ENCODE measurements around the gene TUFT1. TPM values are rescaled to one million over a fixed set of nuclear protein-coding genes. Genes with fewer than 3 reads are reported as not detected.

Gene TUFT1
- total RNA-seq, 1 donor from 2014 or later = 16.0 TPM

- Histone ChIP-seq H3K9me3 (no peaks in the 10 kb centered on the region), H3K27me3 (no peaks in the 10 kb centered on the region), H3K4me3 (no peak overlapping the region), H3K36me3 (no peaks in the 10 kb centered on the region), H3K27ac (no peak overlapping the region), H3K4me1 (peaks cover 22% of the 10 kb centered on the region)
- DNase-seq (ENCODE audit: extremely low spot score in 2 of 2) = no peak
- TF ChIP-seq POLR2A (IDR thresholded peaks at IDR 0.05) = no peak
- TF ChIP-seq CTCF (IDR thresholded peaks at IDR 0.05) = no peak
- no peak for TF ChIP-seq POLR2AphosphoS5 (IDR thresholded peaks at IDR 0.05; ENCODE audit: insufficient read depth in 1 of 2, low read depth in 1 of 2)
- intact Hi-C loops (cut with DNase I) = loop anchor here (10.0 kb wide), 1 partner anchor 198 kb away; no protein-coding TSS in a partner anchor
Measured at GRCh38 chr1:151536499-151536898, 3.6 kb upstream of the TUFT1 start.

- Histone ChIP-seq H3K4me3 (no peak overlapping the region), H3K4me1 (peaks cover 28% of the 10 kb centered on the region), H3K36me3 (no peaks in the 10 kb centered on the region), H3K27me3 (no peaks in the 10 kb centered on the region), H3K27ac (no peak overlapping the region), H3K9me3 (no peaks in the 10 kb centered on the region)
- intact Hi-C loops (cut with DNase I) = loop anchor here (10.0 kb wide), 1 partner anchor 198 kb away; no protein-coding TSS in a partner anchor
- no peak for DNase-seq (ENCODE audit: extremely low spot score in 2 of 2)
- TF ChIP-seq POLR2AphosphoS5 (IDR thresholded peaks at IDR 0.05; ENCODE audit: insufficient read depth in 1 of 2, low read depth in 1 of 2) (no peak), POLR2A (IDR thresholded peaks at IDR 0.05) (no peak), CTCF (IDR thresholded peaks at IDR 0.05) (no peak)
Measured at GRCh38 chr1:151537112-151537511, 3.0 kb upstream of the TUFT1 start.

- Histone ChIP-seq H3K4me1 (peaks cover 38% of the 10 kb centered on the region), H3K27me3 (no peaks in the 10 kb centered on the region), H3K4me3 (peak overlapping the region; percentile 61 to 68), H3K36me3 (no peaks in the 10 kb centered on the region), H3K9me3 (no peaks in the 10 kb centered on the region), H3K27ac (peak overlapping the region; percentile 70)
- peak in 1 of 2 donors; percentile 92 for DNase-seq (ENCODE audit: extremely low spot score in 2 of 2)
- peak in 1 of 2 donors; percentile 8 for TF ChIP-seq POLR2AphosphoS5 (IDR thresholded peaks at IDR 0.05; ENCODE audit: insufficient read depth in 1 of 2, low read depth in 1 of 2)
- no peak for TF ChIP-seq CTCF (IDR thresholded peaks at IDR 0.05)
- no peak for TF ChIP-seq POLR2A (IDR thresholded peaks at IDR 0.05)
- intact Hi-C loops (cut with DNase I) = loop anchor here (10.0 kb wide), 2 partner anchors 195 to 895 kb away; no protein-coding TSS in a partner anchor
Measured at GRCh38 chr1:151539321-151540020, 638 bp upstream of the TUFT1 start.

- TF ChIP-seq CTCF (IDR thresholded peaks at IDR 0.05) (no peak), POLR2AphosphoS5 (IDR thresholded peaks at IDR 0.05; ENCODE audit: insufficient read depth in 1 of 2, low read depth in 1 of 2) (no peak), POLR2A (IDR thresholded peaks at IDR 0.05) (no peak)
- H3K36me3 ChIP-seq = no peaks in the 10 kb centered on the region
- H3K4me3 ChIP-seq = peak overlapping the region; percentile 61 to 68
- peak overlapping the region; percentile 70 for H3K27ac ChIP-seq
- H3K9me3 ChIP-seq = no peaks in the 10 kb centered on the region
- H3K4me1 ChIP-seq = peaks cover 38% of the 10 kb centered on the region
- intact Hi-C loops (cut with DNase I) = loop anchor here (10.0 kb wide), 1 partner anchor 896 kb away; no protein-coding TSS in a partner anchor
- no peak for DNase-seq (ENCODE audit: extremely low spot score in 2 of 2)
- no peaks in the 10 kb centered on the region for H3K27me3 ChIP-seq
Measured at GRCh38 chr1:151540982-151541377, 871 bp downstream of the TUFT1 start.

- peaks cover 38% of the 10 kb centered on the region for H3K4me1 ChIP-seq
- TF ChIP-seq POLR2AphosphoS5 (IDR thresholded peaks at IDR 0.05; ENCODE audit: insufficient read depth in 1 of 2, low read depth in 1 of 2) (no peak), POLR2A (IDR thresholded peaks at IDR 0.05) (no peak), CTCF (IDR thresholded peaks at IDR 0.05) (no peak)
- no peaks in the 10 kb centered on the region for H3K36me3 ChIP-seq
- no peak for DNase-seq (ENCODE audit: extremely low spot score in 2 of 2)
- H3K27ac ChIP-seq = peak overlapping the region; percentile 60
- intact Hi-C loops (cut with DNase I) = loop anchor here (10.0 kb wide), 1 partner anchor 897 kb away; no protein-coding TSS in a partner anchor
- H3K9me3 ChIP-seq = no peaks in the 10 kb centered on the region
- peak overlapping the region in 1 of 2 donors; percentile 61 for H3K4me3 ChIP-seq
- H3K27me3 ChIP-seq = no peaks in the 10 kb centered on the region
Measured at GRCh38 chr1:151541752-151542151, 1.6 kb downstream of the TUFT1 start.

Measured in vagina (tissue), 2 donors.